ENCODE data around the gene KCNAB1.

KCNAB1 gene

GRCh38 chr3:156236556-156237260, 116.3 kb downstream of the KCNAB1 start:
- no peak overlapping the region for H3K4me3 ChIP-seq (ENCODE audit: low read length)
- no peaks in the 10 kb centered on the region for H3K4me1 ChIP-seq (ENCODE audit: control insufficient read depth, insufficient read depth, low read length)
- H3K36me3 ChIP-seq (ENCODE audit: control insufficient read depth, insufficient read depth, low read length) = no peaks in the 10 kb centered on the region
- no peaks in the 10 kb centered on the region for H3K9me3 ChIP-seq (ENCODE audit: control insufficient read depth, insufficient read depth, low read length)
- H3K27ac ChIP-seq (ENCODE audit: low read length) = no peak overlapping the region
- DNase-seq (ENCODE audit: low read depth, low spot score) = no peak
- no CpG with 5 or more reads among the region's 3 CpGs for WGBS (ENCODE audit: insufficient coverage, insufficient read length)
- no peaks in the 10 kb centered on the region; the same call in 1 of the 2 replicates for H3K27me3 ChIP-seq (ENCODE audit: control insufficient read depth, insufficient read depth, low read length)

GRCh38 chr3:156240642-156241041, 120.3 kb downstream of the KCNAB1 start:
- Histone ChIP-seq H3K27ac (ENCODE audit: low read length) (no peak overlapping the region), H3K4me1 (ENCODE audit: control insufficient read depth, insufficient read depth, low read length) (no peaks in the 10 kb centered on the region), H3K27me3 (ENCODE audit: control insufficient read depth, insufficient read depth, low read length) (no peaks in the 10 kb centered on the region), H3K4me3 (ENCODE audit: low read length) (no peak overlapping the region), H3K9me3 (ENCODE audit: control insufficient read depth, insufficient read depth, low read length) (no peaks in the 10 kb centered on the region), H3K36me3 (ENCODE audit: control insufficient read depth, insufficient read depth, low read length) (no peaks in the 10 kb centered on the region)
- no peak for DNase-seq (ENCODE audit: low read depth, low spot score)
- WGBS (ENCODE audit: insufficient coverage, insufficient read length) = 100% methylated on average over 1 of the region's 5 CpGs

GRCh38 chr3:156246961-156247725, 126.8 kb downstream of the KCNAB1 start:
- H3K27me3 ChIP-seq (ENCODE audit: control insufficient read depth, insufficient read depth, low read length) = no peaks in the 10 kb centered on the region
- H3K4me3 ChIP-seq (ENCODE audit: low read length) = no peak overlapping the region
- H3K27ac ChIP-seq (ENCODE audit: low read length) = no peak overlapping the region
- WGBS (ENCODE audit: insufficient coverage, insufficient read length) = no CpG with 5 or more reads among the region's 5 CpGs
- no peak for DNase-seq (ENCODE audit: low read depth, low spot score)
- H3K36me3 ChIP-seq (ENCODE audit: control insufficient read depth, insufficient read depth, low read length) = no peaks in the 10 kb centered on the region
- no peaks in the 10 kb centered on the region for H3K9me3 ChIP-seq (ENCODE audit: control insufficient read depth, insufficient read depth, low read length)
- H3K4me1 ChIP-seq (ENCODE audit: control insufficient read depth, insufficient read depth, low read length) = no peaks in the 10 kb centered on the region

- Histone ChIP-seq H3K9me3 (ENCODE audit: control insufficient read depth, insufficient read depth, low read length) (no peaks in the 10 kb centered on the region), H3K4me1 (ENCODE audit: control insufficient read depth, insufficient read depth, low read length) (no peaks in the 10 kb centered on the region), H3K27me3 (ENCODE audit: control insufficient read depth, insufficient read depth, low read length) (no peaks in the 10 kb centered on the region), H3K36me3 (ENCODE audit: control insufficient read depth, insufficient read depth, low read length) (no peaks in the 10 kb centered on the region), H3K4me3 (ENCODE audit: low read length) (no peak overlapping the region), H3K27ac (ENCODE audit: low read length) (no peak overlapping the region)
- DNase-seq (ENCODE audit: low read depth, low spot score) = no peak
- WGBS (ENCODE audit: insufficient coverage, insufficient read length) = no CpG with 5 or more reads among the region's 1 CpG
Measured at GRCh38 chr3:156250550-156250949, 130.2 kb downstream of the KCNAB1 start.

GRCh38 chr3:156251424-156251823, 131.0 kb downstream of the KCNAB1 start:
- no peaks in the 10 kb centered on the region for H3K36me3 ChIP-seq (ENCODE audit: control insufficient read depth, insufficient read depth, low read length)
- no peaks in the 10 kb centered on the region for H3K9me3 ChIP-seq (ENCODE audit: control insufficient read depth, insufficient read depth, low read length)
- no peak for DNase-seq (ENCODE audit: low read depth, low spot score)
- no CpG with 5 or more reads among the region's 4 CpGs for WGBS (ENCODE audit: insufficient coverage, insufficient read length)
- no peaks in the 10 kb centered on the region for H3K27me3 ChIP-seq (ENCODE audit: control insufficient read depth, insufficient read depth, low read length)
- no peak overlapping the region for H3K4me3 ChIP-seq (ENCODE audit: low read length)
- H3K4me1 ChIP-seq (ENCODE audit: control insufficient read depth, insufficient read depth, low read length) = no peaks in the 10 kb centered on the region
- no peak overlapping the region for H3K27ac ChIP-seq (ENCODE audit: low read length)

- Histone ChIP-seq H3K27ac (ENCODE audit: low read length) (no peak overlapping the region), H3K4me1 (ENCODE audit: control insufficient read depth, insufficient read depth, low read length) (no peaks in the 10 kb centered on the region), H3K27me3 (ENCODE audit: control insufficient read depth, insufficient read depth, low read length) (no peaks in the 10 kb centered on the region), H3K9me3 (ENCODE audit: control insufficient read depth, insufficient read depth, low read length) (no peaks in the 10 kb centered on the region), H3K36me3 (ENCODE audit: control insufficient read depth, insufficient read depth, low read length) (no peaks in the 10 kb centered on the region), H3K4me3 (ENCODE audit: low read length) (no peak overlapping the region)
- DNase-seq (ENCODE audit: low read depth, low spot score) = no peak
- no CpG with 5 or more reads among the region's 3 CpGs for WGBS (ENCODE audit: insufficient coverage, insufficient read length)
Measured at GRCh38 chr3:156252656-156253055, 132.3 kb downstream of the KCNAB1 start.

- Histone ChIP-seq H3K4me3 (ENCODE audit: low read length) (no peak overlapping the region), H3K27me3 (ENCODE audit: control insufficient read depth, insufficient read depth, low read length) (no peaks in the 10 kb centered on the region), H3K4me1 (ENCODE audit: control insufficient read depth, insufficient read depth, low read length) (no peaks in the 10 kb centered on the region), H3K36me3 (ENCODE audit: control insufficient read depth, insufficient read depth, low read length) (no peaks in the 10 kb centered on the region), H3K27ac (ENCODE audit: low read length) (no peak overlapping the region), H3K9me3 (ENCODE audit: control insufficient read depth, insufficient read depth, low read length) (no peaks in the 10 kb centered on the region)
- WGBS (ENCODE audit: insufficient coverage, insufficient read length) = no CpG with 5 or more reads among the region's 1 CpG
- DNase-seq (ENCODE audit: low read depth, low spot score) = no peak
Measured at GRCh38 chr3:156253150-156253549, 132.8 kb downstream of the KCNAB1 start.

GRCh38 chr3:156256256-156256655, 135.9 kb downstream of the KCNAB1 start:
- DNase-seq (ENCODE audit: low read depth, low spot score) = no peak
- WGBS (ENCODE audit: insufficient coverage, insufficient read length) = no CpG with 5 or more reads among the region's 4 CpGs
- no peaks in the 10 kb centered on the region for H3K9me3 ChIP-seq (ENCODE audit: control insufficient read depth, insufficient read depth, low read length)
- no peaks in the 10 kb centered on the region for H3K27me3 ChIP-seq (ENCODE audit: control insufficient read depth, insufficient read depth, low read length)
- no peak overlapping the region for H3K27ac ChIP-seq (ENCODE audit: low read length)
- no peaks in the 10 kb centered on the region for H3K36me3 ChIP-seq (ENCODE audit: control insufficient read depth, insufficient read depth, low read length)
- no peak overlapping the region for H3K4me3 ChIP-seq (ENCODE audit: low read length)
- H3K4me1 ChIP-seq (ENCODE audit: control insufficient read depth, insufficient read depth, low read length) = no peaks in the 10 kb centered on the region

- Histone ChIP-seq H3K9me3 (ENCODE audit: control insufficient read depth, insufficient read depth, low read length) (no peaks in the 10 kb centered on the region), H3K36me3 (ENCODE audit: control insufficient read depth, insufficient read depth, low read length) (no peaks in the 10 kb centered on the region), H3K27ac (ENCODE audit: low read length) (no peak overlapping the region), H3K4me1 (ENCODE audit: control insufficient read depth, insufficient read depth, low read length) (no peaks in the 10 kb centered on the region), H3K27me3 (ENCODE audit: control insufficient read depth, insufficient read depth, low read length) (no peaks in the 10 kb centered on the region), H3K4me3 (ENCODE audit: low read length) (no peak overlapping the region)
- no peak for DNase-seq (ENCODE audit: low read depth, low spot score)
Measured at GRCh38 chr3:156256945-156257344, 136.6 kb downstream of the KCNAB1 start.

GRCh38 chr3:156258301-156258700, 137.9 kb downstream of the KCNAB1 start:
- no peak for DNase-seq (ENCODE audit: low read depth, low spot score)
- no peaks in the 10 kb centered on the region for H3K27me3 ChIP-seq (ENCODE audit: control insufficient read depth, insufficient read depth, low read length)
- no peaks in the 10 kb centered on the region for H3K36me3 ChIP-seq (ENCODE audit: control insufficient read depth, insufficient read depth, low read length)
- H3K9me3 ChIP-seq (ENCODE audit: control insufficient read depth, insufficient read depth, low read length) = no peaks in the 10 kb centered on the region
- H3K27ac ChIP-seq (ENCODE audit: low read length) = no peak overlapping the region
- H3K4me3 ChIP-seq (ENCODE audit: low read length) = no peak overlapping the region
- H3K4me1 ChIP-seq (ENCODE audit: control insufficient read depth, insufficient read depth, low read length) = no peaks in the 10 kb centered on the region
- no CpG with 5 or more reads among the region's 2 CpGs for WGBS (ENCODE audit: insufficient coverage, insufficient read length)

- H3K4me1 ChIP-seq (ENCODE audit: control insufficient read depth, insufficient read depth, low read length) = no peaks in the 10 kb centered on the region
- WGBS (ENCODE audit: insufficient coverage, insufficient read length) = no CpG with 5 or more reads among the region's 5 CpGs
- H3K27me3 ChIP-seq (ENCODE audit: control insufficient read depth, insufficient read depth, low read length) = no peaks in the 10 kb centered on the region
- no peaks in the 10 kb centered on the region for H3K9me3 ChIP-seq (ENCODE audit: control insufficient read depth, insufficient read depth, low read length)
- H3K27ac ChIP-seq (ENCODE audit: low read length) = no peak overlapping the region
- H3K4me3 ChIP-seq (ENCODE audit: low read length) = no peak overlapping the region
- no peaks in the 10 kb centered on the region for H3K36me3 ChIP-seq (ENCODE audit: control insufficient read depth, insufficient read depth, low read length)
- no peak for DNase-seq (ENCODE audit: low read depth, low spot score)
Measured at GRCh38 chr3:156259896-156260295, 139.5 kb downstream of the KCNAB1 start.
